ENCODE measurements around the gene TBX2.

DNA sequence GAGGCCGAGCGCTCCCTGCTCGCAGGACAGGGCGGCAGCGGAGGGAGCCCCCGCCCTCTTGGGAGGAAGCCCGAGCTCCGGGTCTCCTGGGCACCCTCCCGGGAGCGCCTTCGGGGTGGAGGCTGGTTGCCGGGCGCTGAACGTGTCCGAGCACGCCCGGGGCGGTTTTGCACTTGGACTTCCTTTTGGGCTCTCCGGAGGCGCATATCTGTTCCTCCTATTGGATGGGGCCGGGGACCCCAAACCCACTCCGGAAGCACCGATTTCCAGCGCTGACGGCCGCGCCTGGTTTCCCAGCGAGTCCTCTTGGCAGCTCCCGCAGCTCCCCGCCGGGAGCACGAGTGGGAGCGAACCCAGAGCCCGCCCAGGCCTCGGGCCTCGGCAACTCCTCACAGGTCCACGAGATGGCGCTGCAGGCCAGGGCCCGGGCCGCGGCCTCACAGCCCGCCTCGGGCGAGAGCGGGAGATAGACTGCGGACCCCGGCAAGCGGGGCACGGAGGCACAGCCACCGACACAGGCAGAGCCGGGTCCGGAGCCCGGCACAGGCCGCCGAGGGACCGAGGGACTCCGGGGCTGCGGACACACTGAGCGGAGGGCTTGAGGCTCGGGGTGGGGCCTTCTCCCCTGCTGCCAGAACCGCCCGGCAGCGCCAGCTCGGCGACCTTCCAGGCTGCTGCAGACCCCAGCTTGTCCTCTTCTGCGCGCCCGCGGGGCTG, 12.7 kb downstream of the TBX2 start:
- TF ChIP-seq, protein P1, sequence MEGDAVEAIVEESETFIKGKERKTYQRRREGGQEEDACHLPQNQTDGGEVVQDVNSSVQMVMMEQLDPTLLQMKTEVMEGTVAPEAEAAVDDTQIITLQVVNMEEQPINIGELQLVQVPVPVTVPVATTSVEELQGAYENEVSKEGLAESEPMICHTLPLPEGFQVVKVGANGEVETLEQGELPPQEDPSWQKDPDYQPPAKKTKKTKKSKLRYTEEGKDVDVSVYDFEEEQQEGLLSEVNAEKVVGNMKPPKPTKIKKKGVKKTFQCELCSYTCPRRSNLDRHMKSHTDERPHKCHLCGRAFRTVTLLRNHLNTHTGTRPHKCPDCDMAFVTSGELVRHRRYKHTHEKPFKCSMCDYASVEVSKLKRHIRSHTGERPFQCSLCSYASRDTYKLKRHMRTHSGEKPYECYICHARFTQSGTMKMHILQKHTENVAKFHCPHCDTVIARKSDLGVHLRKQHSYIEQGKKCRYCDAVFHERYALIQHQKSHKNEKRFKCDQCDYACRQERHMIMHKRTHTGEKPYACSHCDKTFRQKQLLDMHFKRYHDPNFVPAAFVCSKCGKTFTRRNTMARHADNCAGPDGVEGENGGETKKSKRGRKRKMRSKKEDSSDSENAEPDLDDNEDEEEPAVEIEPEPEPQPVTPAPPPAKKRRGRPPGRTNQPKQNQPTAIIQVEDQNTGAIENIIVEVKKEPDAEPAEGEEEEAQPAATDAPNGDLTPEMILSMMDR (conservative IDR thresholded peaks at IDR 0.05; ENCODE audit: low read depth, low read length), result peak; percentile 98
- no peak for TF ChIP-seq EZH2 (IDR thresholded peaks at IDR 0.05; ENCODE audit: borderline replicate concordance, low read depth, low read length, poor library complexity, severe bottlenecking)

All from A673 (cell line).